DND-41 (cell line): ENCODE results near the gene PTBP1.

ENCODE experiments used
- ATAC-seq: fragments of 200-7000 bp; cut with Tn5 transposase; 3 replicates; pipeline ENCODE4 v1.9.1; 2021; ENCODE audit warnings: low read depth; ENCODE audit not compliant: insufficient read depth
- DNase-seq: peaks from one replicate; pipeline ENCODE4 v3.0.0-alpha.2; 2020
- H2AFZ ChIP-seq: 2 replicates; pipeline ENCODE4 v1.6.0; 2012; ENCODE audit warnings: low read depth, low read length
- H3K27ac ChIP-seq: 2 replicates; pipeline ENCODE4 v1.5.1; 2012; ENCODE audit warnings: low read length, inconsistent platforms
- H3K27me3 ChIP-seq: fragments of 200-600 bp; sonication (generic); 2 replicates; pipeline ENCODE4 v1.6.0; 2012; ENCODE audit warnings: low read length, mild to moderate bottlenecking, inconsistent platforms; ENCODE audit not compliant: insufficient read depth, poor library complexity
- H3K36me3 ChIP-seq: 2 replicates; pipeline ENCODE4 v1.5.1; 2012; ENCODE audit warnings: low read length, inconsistent platforms; ENCODE audit not compliant: insufficient read depth
- H3K4me1 ChIP-seq: 2 replicates; pipeline ENCODE4 v1.5.1; 2012; ENCODE audit warnings: mild to moderate bottlenecking, low read length; ENCODE audit not compliant: insufficient read depth
- H3K4me2 ChIP-seq: 2 replicates; pipeline ENCODE4 v1.6.0; 2012; ENCODE audit warnings: mild to moderate bottlenecking, moderate library complexity, low read length, inconsistent platforms; ENCODE audit not compliant: insufficient read depth
- H3K4me3 ChIP-seq, 2 experiments: fragments of 200-600 bp in 1 of 2; shearing (Covaris generic) in 1 of 2; 2 replicates each; pipeline ENCODE4 v1.5.1; 2012 to 2016; ENCODE audit warnings: inconsistent platforms in 2 of 2, low read length in 2 of 2, mild to moderate bottlenecking in 2 of 2, low read depth in 1 of 2, moderate library complexity in 1 of 2
- H3K79me2 ChIP-seq: 2 replicates; pipeline ENCODE4 v1.6.0; 2012; ENCODE audit warnings: low read length, inconsistent platforms; ENCODE audit not compliant: insufficient read depth
- H3K9ac ChIP-seq: 2 replicates; pipeline ENCODE4 v1.6.0; 2012; ENCODE audit warnings: low read depth, mild to moderate bottlenecking, inconsistent platforms, low read length, moderate library complexity
- H3K9me3 ChIP-seq: 2 replicates; pipeline ENCODE4 v1.5.1; 2012; ENCODE audit warnings: low read length, moderate library complexity, mild to moderate bottlenecking, inconsistent platforms; ENCODE audit not compliant: insufficient read depth, severe bottlenecking
- H4K20me1 ChIP-seq: 2 replicates; pipeline ENCODE4 v1.6.0; 2012; ENCODE audit warnings: low read length; ENCODE audit not compliant: insufficient read depth
- CTCF ChIP-seq: IDR thresholded peaks from 2 replicates; pipeline ENCODE4 v1.5.1; 2012; ENCODE audit warnings: borderline replicate concordance, low read length, moderate library complexity, mild to moderate bottlenecking; ENCODE audit not compliant: poor library complexity, severe bottlenecking; ENCODE audit errors: extremely low read depth
- EZH2 ChIP-seq: IDR thresholded peaks from 3 replicates; pipeline ENCODE4 v1.6.1; 2012; ENCODE audit warnings: borderline replicate concordance, low read depth, mild to moderate bottlenecking, moderate library complexity, low read length, inconsistent platforms; ENCODE audit not compliant: severe bottlenecking

Gene PTBP1

GRCh38 chr19:756821-757688 is 40.2 kb upstream of the PTBP1 start:
- Histone ChIP-seq H3K27ac (no peak overlapping the region), H3K27me3 (no peaks in the 10 kb centered on the region), H2AFZ (no peak overlapping the region), H3K4me3 (no peak overlapping the region), H3K4me2 (no peak overlapping the region), H3K36me3 (no peaks in the 10 kb centered on the region), H3K9ac (no peak overlapping the region), H4K20me1 (no peaks in the 10 kb centered on the region), H3K9me3 (peaks cover 7% of the 10 kb centered on the region), H3K4me1 (no peaks in the 10 kb centered on the region), H3K79me2 (no peaks in the 10 kb centered on the region)
- no peak for DNase-seq
- ATAC-seq = no peak
- TF ChIP-seq CTCF (no peak), EZH2 (no peak)

- Histone ChIP-seq H4K20me1 (no peaks in the 10 kb centered on the region), H3K79me2 (no peaks in the 10 kb centered on the region), H2AFZ (no peak overlapping the region), H3K36me3 (no peaks in the 10 kb centered on the region), H3K4me1 (no peaks in the 10 kb centered on the region), H3K27ac (no peak overlapping the region), H3K27me3 (no peaks in the 10 kb centered on the region), H3K4me2 (no peak overlapping the region), H3K9ac (no peak overlapping the region), H3K9me3 (peaks cover 7% of the 10 kb centered on the region), H3K4me3 (no peak overlapping the region)
- DNase-seq = no peak
- TF ChIP-seq CTCF (no peak), EZH2 (no peak)
- no peak for ATAC-seq
Observed at GRCh38 chr19:757811-758668, 39.2 kb upstream of the PTBP1 start.

- no peaks in the 10 kb centered on the region for H3K27me3 ChIP-seq
- no peak for ATAC-seq
- H2AFZ ChIP-seq = no peak overlapping the region
Observed at GRCh38 chr19:763181-763580, 34.1 kb upstream of the PTBP1 start.

More at GRCh38 chr19:763181-763580, 34.1 kb upstream of the PTBP1 start:
- no peak overlapping the region for H3K4me3 ChIP-seq
- no peaks in the 10 kb centered on the region for H4K20me1 ChIP-seq
- H3K4me2 ChIP-seq = no peak overlapping the region
- H3K27ac ChIP-seq = no peak overlapping the region
- H3K9ac ChIP-seq = no peak overlapping the region
- no peak for TF ChIP-seq EZH2
- no peak for TF ChIP-seq CTCF
- H3K9me3 ChIP-seq = peaks cover 5% of the 10 kb centered on the region
- H3K36me3 ChIP-seq = no peaks in the 10 kb centered on the region
- no peaks in the 10 kb centered on the region for H3K4me1 ChIP-seq
- no peaks in the 10 kb centered on the region for H3K79me2 ChIP-seq
- no peak for DNase-seq
